IPS-18a (cell line): ENCODE data around the gene SLITRK1.

ENCODE experiments used
- H3K27ac ChIP-seq: one replicate; pipeline ENCODE4 v1.5.1; 2013; ENCODE audit warnings: low read length
- H3K27me3 ChIP-seq: one replicate; pipeline ENCODE4 v1.6.1; 2013; ENCODE audit warnings: mild to moderate bottlenecking, low read length; ENCODE audit not compliant: control insufficient read depth, insufficient read depth
- H3K36me3 ChIP-seq: one replicate; pipeline ENCODE4 v1.6.1; 2013; ENCODE audit warnings: low read depth, low read length; ENCODE audit not compliant: control insufficient read depth
- H3K4me1 ChIP-seq: one replicate; pipeline ENCODE4 v1.6.1; 2013; ENCODE audit warnings: low read depth, low read length; ENCODE audit not compliant: control insufficient read depth
- H3K4me3 ChIP-seq: one replicate; pipeline ENCODE4 v1.5.1; 2013; ENCODE audit warnings: low read length
- H3K9ac ChIP-seq: one replicate; pipeline ENCODE4 v1.6.1; 2013; ENCODE audit warnings: mild to moderate bottlenecking, low read length, moderate library complexity
- H3K9me3 ChIP-seq: one replicate; pipeline ENCODE4 v1.6.1; 2013; ENCODE audit warnings: low read depth, low read length; ENCODE audit not compliant: control insufficient read depth

SLITRK1 gene

DNA sequence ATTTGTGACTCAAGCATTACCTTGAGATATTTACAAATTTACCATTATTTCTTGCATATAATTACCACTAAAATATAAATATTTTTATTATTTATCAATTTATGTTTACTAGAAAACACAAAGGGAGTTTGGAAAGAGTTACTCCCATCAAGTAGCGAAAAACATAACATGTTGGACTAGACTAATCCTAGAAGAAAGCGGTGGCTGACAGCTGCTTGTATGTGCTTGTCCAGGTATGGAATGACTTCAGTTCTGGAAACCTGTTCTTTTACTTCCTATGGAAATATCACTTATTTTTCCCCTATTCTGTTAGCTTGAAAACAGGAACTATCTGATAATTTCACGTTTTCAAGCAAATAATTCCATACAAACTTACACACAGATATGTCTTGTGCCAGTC, 28.5 kb downstream of the SLITRK1 start:
- Histone ChIP-seq H3K36me3 (no peaks in the 10 kb centered on the region), H3K4me1 (no peaks in the 10 kb centered on the region), H3K9me3 (no peaks in the 10 kb centered on the region), H3K27me3 (no peaks in the 10 kb centered on the region), H3K27ac (no peak overlapping the region), H3K9ac (no peak overlapping the region), H3K4me3 (no peak overlapping the region)

DNA sequence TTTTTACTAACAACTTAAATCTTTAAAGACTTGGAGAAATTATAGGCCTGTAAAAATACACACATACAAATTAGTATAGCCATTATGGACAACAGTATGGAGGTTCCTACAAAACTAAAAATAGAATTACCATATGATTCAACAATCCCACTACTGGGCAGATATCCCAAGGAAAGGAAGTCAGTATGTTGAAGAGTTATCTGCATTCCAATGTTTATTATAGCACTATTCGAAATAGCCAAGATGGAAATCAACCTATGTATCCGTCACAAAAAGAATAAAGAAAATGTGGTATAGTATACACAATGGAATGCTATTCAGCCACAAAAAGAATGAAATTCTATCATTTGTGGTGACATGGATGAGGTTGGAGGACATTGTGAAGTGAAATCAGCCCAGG, 37.2 kb downstream of the SLITRK1 start:
- no peaks in the 10 kb centered on the region for H3K4me1 ChIP-seq
- H3K36me3 ChIP-seq = no peaks in the 10 kb centered on the region
- H3K4me3 ChIP-seq = no peak overlapping the region

DNA sequence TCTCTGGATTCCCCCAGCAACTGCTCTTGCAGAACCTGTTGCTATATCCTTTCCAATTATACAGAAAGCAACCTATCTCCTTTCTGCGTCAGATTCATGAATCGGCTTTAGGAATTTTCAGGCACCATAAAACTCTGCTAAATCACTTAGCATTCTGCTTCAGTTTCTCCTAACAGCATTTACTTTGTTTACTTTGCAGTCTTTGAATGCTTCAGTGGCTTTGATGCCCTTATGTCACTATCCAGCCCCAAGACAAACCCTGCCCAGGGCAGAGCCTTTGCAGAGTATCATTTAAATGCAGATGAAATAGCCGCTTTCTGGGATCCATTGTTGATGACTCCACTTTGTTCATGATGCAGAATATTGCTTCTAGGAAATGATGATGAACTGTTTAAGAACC, 43.1 kb downstream of the SLITRK1 start:
- H3K4me3 ChIP-seq = peak overlapping the region; percentile 3
- no peak overlapping the region for H3K27ac ChIP-seq
- no peak overlapping the region for H3K9ac ChIP-seq
- no peaks in the 10 kb centered on the region for H3K9me3 ChIP-seq
- no peaks in the 10 kb centered on the region for H3K27me3 ChIP-seq
- peaks cover 13% of the 10 kb centered on the region for H3K4me1 ChIP-seq
- H3K36me3 ChIP-seq = no peaks in the 10 kb centered on the region

More for the DNA sequence above, 37.2 kb downstream of the SLITRK1 start:
- Histone ChIP-seq H3K9me3 (no peaks in the 10 kb centered on the region), H3K27ac (no peak overlapping the region), H3K27me3 (no peaks in the 10 kb centered on the region), H3K9ac (no peak overlapping the region)

DNA sequence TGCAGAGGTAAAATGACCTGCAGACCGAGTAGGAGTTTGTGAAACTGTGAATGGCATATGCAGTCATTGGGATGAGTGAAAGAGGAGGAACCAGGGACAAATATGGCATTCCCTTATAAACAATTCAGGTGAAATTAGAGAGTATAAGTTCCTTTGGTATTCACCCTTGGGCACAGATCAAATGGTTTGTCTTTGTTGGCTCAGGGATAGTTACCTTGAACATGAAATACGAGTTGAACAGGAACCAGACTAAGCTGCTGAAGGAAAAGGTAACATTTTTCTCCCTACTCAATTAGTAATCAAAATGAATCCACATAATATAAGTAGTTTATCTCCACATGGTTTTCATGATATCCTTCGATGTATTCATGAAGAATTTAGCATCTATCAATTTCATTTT, 50.5 kb downstream of the SLITRK1 start:
- Histone ChIP-seq H3K9ac (no peak overlapping the region), H3K4me3 (no peak overlapping the region), H3K9me3 (no peaks in the 10 kb centered on the region), H3K4me1 (no peaks in the 10 kb centered on the region), H3K27me3 (no peaks in the 10 kb centered on the region), H3K36me3 (no peaks in the 10 kb centered on the region), H3K27ac (no peak overlapping the region)

DNA sequence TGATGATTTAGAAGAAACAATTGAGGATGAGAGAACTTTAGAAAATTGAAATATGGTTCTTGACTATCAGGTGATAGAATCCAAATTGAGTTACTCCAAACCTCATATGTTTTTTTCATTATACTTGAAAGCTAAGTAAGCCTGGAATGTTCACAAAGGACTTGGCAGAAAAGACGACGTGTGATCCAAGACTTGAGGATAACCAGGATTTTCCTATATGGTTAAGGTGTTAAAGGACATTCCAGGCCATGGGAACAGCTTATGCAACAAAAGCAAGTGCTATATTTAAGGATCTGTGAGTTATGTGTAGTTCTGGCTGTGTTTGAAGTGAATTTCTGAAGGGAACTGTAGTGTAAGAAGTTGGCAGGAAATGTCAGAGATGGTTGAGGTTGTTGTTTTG, 52.5 kb downstream of the SLITRK1 start:
- H3K4me3 ChIP-seq = no peak overlapping the region
- H3K9me3 ChIP-seq = no peaks in the 10 kb centered on the region
- H3K36me3 ChIP-seq = no peaks in the 10 kb centered on the region
- H3K4me1 ChIP-seq = peaks cover 3% of the 10 kb centered on the region
- H3K27me3 ChIP-seq = no peaks in the 10 kb centered on the region
- no peak overlapping the region for H3K9ac ChIP-seq
- H3K27ac ChIP-seq = no peak overlapping the region

DNA sequence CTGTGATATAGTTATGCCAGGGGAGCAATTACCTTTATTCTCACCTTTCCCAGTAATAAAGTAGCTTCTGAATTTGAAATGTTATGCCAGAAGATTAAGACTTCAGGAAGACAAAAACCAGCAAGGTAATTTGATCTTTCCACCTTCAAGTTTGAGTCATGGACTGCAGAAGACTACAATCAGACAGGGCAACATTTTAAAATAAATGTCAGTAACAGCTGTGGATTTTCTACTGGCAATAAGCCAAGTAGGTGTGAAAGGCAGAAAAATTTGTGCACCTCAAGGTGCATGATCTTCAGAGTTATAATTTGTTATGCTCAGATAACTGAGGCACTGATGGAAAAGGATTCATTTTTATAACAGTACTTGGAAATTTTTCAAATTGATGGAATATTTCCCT, 54.9 kb downstream of the SLITRK1 start:
- no peak overlapping the region for H3K27ac ChIP-seq
- H3K9ac ChIP-seq = no peak overlapping the region
- no peaks in the 10 kb centered on the region for H3K9me3 ChIP-seq
- no peak overlapping the region for H3K4me3 ChIP-seq
- H3K4me1 ChIP-seq = peaks cover 3% of the 10 kb centered on the region
- H3K27me3 ChIP-seq = no peaks in the 10 kb centered on the region
- H3K36me3 ChIP-seq = no peaks in the 10 kb centered on the region
